ENCODE results near the gene KCNG4.
"Not testable (repeated sequence)": the region's sequence is repeated elsewhere in the genome, so short reads cannot be mapped to it uniquely, and the experiment has no call there.

The KCNG4 gene

DNA sequence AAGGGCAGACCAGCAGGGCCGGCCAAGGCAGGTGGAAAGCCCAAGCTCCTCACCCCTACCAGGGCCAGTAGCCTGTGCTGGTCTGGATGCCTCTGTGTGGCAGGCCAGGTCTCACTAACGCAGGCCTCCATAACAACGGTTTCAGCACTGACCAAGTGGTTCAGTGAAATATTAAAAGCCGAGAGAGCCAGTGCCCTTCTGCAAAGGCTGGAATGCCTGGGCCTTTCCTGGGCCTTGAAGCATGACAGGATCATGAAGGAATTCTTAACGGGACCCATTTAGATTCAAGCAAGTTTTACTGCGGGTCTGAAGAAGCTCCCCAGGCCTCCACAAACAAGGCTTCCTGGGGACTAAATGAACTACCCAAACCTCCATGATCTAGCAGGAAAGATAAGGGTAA is 32.6 kb downstream of the KCNG4 start:
- no peak for DNase-seq (ENCODE audit: low read depth in 2 of 2)

- DNase-seq (ENCODE audit: low read depth in 2 of 2), result no peak
Measured at GRCh38 chr16:84205976-84206691, 33.7 kb downstream of the KCNG4 start.

DNA sequence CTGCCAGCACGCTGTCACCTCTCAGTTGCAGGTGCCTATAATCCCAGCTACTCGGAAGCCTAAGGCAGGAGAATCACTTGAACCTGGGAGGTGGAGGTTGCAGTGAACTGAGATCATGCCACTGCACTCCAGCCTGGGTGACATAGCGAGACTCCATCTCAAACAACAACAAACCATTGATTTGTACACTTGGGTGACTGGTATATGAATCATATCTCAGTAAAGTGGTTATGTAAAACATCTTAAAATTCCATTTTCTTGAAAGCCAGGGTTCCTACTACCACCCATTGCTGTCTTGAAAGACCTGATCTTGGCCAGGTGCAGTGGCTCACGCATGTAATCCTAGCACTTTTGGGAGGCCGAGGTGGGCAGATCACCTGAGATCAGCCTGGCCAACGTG is 34.7 kb downstream of the KCNG4 start:
- DNase-seq (ENCODE audit: low read depth in 2 of 2), result not testable (repeated sequence)

- not testable (repeated sequence) for DNase-seq (ENCODE audit: low read depth in 2 of 2)
Measured at GRCh38 chr16:84204551-84204950, 35.3 kb downstream of the KCNG4 start.

DNA sequence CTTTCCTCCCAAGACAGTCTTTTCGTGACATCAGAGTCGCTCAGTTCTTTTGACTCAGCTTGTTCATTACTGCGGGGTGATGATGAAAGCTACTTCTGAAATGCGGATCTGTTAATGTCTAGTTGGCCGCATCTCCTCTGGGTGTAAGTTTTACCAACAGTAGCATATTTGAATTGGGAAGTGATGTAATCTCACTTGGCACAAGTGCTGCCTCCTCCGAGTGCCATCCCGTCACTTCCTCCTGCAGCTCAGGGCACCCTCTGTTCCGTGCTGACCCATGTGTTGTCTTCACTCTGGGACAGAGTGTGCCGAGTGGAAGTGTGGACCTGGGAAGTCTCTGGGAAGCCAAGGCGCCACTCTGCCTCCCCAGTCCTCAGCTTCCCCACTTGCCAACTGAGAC is 40.0 kb downstream of the KCNG4 start:
- DNase-seq (ENCODE audit: low read depth in 2 of 2), result no peak

DNA sequence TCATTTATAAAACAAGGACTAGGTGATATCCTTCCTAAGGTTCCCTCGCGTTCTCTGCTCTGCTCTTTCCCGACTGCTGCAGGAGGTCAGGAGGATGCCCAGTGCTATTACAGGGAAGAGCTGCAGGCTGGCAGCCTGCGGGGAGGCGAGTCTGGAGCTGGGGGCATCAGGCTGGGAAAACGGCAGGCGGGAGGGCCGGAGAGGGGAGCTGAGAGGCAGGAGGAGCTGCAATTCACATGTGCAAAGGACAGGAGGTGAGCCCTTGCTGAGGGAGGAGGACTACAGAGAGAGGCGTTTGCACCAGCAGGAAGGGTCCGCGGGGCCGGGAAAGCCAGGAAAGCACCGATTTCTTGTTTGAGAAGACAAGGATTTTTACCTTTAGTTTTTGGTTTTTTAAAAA is 40.7 kb downstream of the KCNG4 start:
- DNase-seq (ENCODE audit: low read depth in 2 of 2), result no peak

DNA sequence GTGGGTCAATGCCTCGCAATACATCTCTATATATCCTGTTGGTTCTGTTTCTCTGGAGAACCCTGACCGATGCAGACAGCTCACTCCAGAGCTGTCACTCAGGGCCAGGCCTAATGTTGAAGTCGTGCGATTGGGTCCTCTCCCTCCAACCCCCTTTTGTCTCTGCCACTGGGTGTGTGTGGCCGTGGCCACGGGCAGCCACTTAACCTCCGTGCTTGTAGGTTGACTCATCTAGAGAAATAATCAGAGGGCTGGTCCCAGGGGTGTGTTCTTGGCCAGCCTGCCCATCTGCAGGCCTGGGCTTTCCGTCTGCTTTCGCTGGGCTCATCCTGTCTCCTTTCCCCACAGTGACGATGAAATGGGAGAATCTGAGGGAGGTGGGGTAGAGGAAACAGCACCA is 41.4 kb downstream of the KCNG4 start:
- DNase-seq (ENCODE audit: low read depth in 2 of 2), result no peak

DNA sequence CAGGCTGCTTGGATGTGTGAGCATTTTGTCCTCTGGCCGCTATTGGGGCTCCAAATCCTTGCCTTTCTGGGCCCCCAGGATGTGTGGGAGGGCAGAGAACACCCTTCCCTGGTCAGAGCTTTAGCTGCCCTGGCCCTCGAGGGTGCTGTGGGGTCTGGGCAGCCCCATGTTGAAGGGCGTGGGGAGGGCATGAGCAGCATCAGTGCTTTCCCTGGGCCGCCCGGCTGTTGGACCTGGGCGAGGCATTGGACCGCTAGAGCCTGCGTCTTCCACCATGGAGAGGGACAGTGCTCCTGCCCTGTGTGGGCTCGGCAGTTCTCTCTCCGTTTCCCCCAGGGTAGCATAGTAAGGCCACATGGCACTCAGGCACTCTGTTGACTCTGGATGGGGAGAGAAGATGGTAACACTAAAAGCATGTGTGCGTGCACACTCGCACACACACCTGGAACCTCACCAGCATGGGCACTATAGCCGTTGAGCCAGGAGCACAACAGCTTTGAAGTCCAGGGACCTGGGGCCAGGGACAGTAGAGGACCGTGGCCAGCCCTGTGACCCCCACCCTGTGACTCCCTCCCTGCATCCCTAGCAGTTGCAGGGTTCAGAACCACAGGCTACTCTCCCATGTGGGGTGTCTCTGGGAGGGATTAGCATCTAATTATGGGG is 42.2 kb downstream of the KCNG4 start:
- no peak for DNase-seq (ENCODE audit: low read depth in 2 of 2)

DNA sequence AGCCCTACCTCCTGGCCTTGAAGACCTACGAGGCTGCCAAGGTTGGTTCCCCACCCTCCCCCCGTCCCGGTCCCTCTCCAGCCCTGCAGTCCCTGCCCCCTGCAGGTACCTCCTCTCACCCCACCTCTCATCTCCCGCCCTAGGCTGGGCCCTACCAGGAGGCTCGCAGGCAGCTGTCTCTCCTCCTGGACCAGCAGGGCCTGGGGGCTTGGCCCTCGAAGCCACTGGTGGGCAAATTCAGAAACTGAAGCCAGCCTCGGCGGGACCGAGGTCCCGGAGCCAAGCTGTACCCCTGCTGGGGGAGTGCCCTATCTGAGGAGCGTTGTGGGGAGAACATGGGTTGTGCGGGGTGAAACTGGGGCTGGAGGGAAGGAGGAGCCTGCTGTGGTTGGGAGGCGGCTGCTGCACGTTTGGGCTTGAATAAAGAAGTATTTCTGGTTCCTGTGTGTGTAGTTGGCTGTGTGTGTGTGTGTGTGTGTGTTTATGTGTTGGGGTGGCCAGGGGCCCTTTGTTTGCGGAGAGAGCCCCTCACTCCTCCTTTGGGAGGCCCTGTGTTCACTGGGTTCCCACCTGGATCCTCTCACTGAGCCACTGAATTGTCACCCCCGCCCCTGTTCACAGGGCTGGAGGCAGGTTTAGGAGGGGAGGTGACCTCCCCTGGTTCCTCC is 43.0 kb downstream of the KCNG4 start:
- no peak for DNase-seq (ENCODE audit: low read depth in 2 of 2)

- DNase-seq (ENCODE audit: low read depth in 2 of 2), result no peak
Measured at GRCh38 chr16:84196101-84196500, 43.7 kb downstream of the KCNG4 start.

GRCh38 chr16:84195201-84196093 is 44.4 kb downstream of the KCNG4 start:
- no peak for DNase-seq (ENCODE audit: low read depth in 2 of 2)

- no peak for DNase-seq (ENCODE audit: low read depth in 2 of 2)
Measured at GRCh38 chr16:84194470-84195200, 45.2 kb downstream of the KCNG4 start.

DNA sequence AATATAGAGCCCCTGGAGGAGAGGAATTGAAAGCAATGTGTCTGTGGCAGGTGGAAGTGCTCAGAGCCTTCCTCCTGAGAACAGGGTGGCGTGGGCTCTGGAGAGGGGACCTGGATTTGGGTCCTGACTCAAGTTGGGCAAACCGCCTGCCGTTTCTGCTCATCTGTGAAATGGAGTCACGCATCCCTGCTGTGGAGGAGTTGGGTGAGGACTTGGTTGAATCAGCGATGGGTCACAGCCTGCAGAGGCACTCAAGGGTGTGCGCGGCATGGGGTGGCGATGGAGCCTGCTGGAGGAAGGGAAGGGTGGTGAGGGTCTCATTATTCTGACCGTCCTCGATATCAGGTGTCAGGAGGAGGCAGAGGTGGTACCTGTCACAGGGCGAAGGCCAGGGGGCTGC is 45.8 kb downstream of the KCNG4 start:
- no peak for DNase-seq (ENCODE audit: low read depth in 2 of 2)

DNA sequence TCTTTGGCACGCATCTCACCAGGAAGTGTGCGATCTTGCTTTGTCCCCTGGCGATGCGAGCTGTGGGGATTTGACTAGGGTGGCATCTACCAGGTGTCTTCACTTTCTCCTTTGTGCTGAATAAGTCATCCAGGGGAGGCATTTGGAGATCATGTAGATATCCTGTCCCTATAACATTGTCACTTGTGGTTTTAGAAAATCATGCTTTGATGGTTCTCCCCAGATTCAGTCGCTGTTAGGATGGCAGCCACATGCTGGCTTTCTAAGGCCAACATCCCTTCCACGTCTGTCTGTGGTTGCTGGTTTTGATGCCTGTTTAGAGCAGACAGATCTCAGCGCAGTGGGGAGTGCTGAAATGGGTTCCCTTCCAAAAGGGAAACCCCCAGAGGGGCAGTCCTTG is 46.3 kb downstream of the KCNG4 start:
- DNase-seq (ENCODE audit: low read depth in 2 of 2), result no peak

- no peak for DNase-seq (ENCODE audit: low read depth in 2 of 2)
Measured at GRCh38 chr16:84191466-84191865, 48.3 kb downstream of the KCNG4 start.

DNA sequence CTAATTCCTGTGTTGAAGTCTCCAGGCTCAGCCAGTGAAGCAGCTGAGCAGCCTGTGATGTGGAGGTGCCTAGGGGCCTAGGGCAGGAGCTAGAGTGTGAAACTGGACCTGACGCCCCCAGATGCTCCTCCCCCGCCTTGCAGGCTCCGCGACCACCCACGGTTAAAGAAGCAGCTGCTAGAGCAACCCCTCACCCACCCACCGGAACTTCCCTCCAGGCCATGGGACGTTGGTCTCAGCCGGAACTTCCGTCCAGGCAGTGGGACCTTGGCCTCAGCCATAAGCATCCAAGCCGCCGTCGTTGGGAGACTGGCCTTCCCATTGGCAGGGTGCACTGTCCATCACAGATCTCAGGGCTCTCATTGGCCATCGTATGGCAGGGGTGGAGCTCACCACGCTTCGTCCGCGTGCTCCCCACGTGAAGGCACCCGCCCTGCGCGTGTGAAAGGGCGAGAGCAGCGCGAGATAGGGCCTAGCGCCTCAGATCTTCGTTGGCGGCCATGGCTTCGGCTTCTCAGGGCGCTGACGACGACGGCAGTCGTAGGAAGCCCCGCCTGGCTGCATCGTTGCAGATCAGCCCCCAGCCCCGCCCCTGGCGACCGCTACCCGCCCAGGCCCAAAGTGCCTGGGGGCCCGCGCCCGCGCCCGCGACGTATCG is 49.0 kb downstream of the KCNG4 start, which contains the start of gene ADAD2:
ADAD2 (plus strand) TSS at position 427 of the 658 bp plus-strand sequence; CDS start at position 501, 74 bp downstream.
- DNase-seq (ENCODE audit: low read depth in 2 of 2), result no peak

GRCh38 chr16:84186685-84187437 is 53.0 kb downstream of the KCNG4 start, which contains the start of gene TAF1C:
Gene TAF1C, minus strand, starts transcription at chr16:84187057. Its CDS starts 2,069 bp downstream, at chr16:84184988.
- peak; percentile 79 to 88 for DNase-seq (ENCODE audit: low read depth in 2 of 2)

- DNase-seq (ENCODE audit: low read depth in 2 of 2), result no peak
Measured at GRCh38 chr16:84184775-84185174, 55.0 kb downstream of the KCNG4 start.

DNA sequence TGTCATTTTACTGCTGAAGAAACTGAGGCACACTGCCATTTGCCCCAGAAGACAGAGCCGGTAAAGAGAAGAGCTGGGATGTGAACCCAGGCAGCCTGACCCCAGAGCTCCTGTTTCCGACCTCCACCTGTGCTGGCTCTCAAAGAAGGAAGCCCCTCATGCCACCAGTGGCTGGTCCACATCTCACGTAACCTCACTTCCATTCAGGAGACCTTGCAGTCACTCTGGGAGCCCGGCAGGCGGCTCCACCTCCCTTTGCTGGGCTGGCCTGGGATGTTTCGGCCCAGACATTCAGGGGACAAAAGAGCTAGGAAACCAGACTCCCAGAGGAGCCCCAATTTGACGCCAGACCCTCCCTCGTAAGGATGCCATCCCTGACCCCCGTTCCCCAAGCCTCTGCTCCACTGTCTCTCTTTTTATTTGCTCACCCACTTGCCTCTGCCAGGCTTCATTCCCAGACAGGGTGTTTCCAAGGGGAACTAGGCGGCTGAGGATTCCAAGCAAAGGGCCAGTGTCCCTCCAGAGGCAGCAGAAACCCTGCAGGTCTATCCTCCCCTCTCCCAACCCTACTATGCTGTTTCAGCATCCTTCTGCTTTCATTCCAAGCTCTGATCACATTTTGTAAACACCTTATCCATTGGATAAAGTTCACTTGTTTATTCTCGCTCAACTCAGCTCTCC is 55.8 kb downstream of the KCNG4 start:
- no peak for DNase-seq (ENCODE audit: low read depth in 2 of 2)

All from stimulated activated CD4-positive, alpha-beta T cell treated with anti-CD3 and anti-CD28 coated beads, Interleukin-1b, Interleukin-23, amount 100 ng/mL, for 1 hour (primary cell).